HL-60/S4 treated with phorbol 12-myristate 13-acetate at 8.2 ng/mL for 4 days and 3 days (cell line): ENCODE measurements around the gene TRIO.

ENCODE experiments used
- in situ Hi-C: fragments of 300-500 bp; cut with MboI; formaldehyde crosslinking; loops from 2 replicates; pipeline ENCODE4 v1.15.0; 2022; ENCODE audit warnings: low sequenced_read_pairs

TRIO gene

DNA sequence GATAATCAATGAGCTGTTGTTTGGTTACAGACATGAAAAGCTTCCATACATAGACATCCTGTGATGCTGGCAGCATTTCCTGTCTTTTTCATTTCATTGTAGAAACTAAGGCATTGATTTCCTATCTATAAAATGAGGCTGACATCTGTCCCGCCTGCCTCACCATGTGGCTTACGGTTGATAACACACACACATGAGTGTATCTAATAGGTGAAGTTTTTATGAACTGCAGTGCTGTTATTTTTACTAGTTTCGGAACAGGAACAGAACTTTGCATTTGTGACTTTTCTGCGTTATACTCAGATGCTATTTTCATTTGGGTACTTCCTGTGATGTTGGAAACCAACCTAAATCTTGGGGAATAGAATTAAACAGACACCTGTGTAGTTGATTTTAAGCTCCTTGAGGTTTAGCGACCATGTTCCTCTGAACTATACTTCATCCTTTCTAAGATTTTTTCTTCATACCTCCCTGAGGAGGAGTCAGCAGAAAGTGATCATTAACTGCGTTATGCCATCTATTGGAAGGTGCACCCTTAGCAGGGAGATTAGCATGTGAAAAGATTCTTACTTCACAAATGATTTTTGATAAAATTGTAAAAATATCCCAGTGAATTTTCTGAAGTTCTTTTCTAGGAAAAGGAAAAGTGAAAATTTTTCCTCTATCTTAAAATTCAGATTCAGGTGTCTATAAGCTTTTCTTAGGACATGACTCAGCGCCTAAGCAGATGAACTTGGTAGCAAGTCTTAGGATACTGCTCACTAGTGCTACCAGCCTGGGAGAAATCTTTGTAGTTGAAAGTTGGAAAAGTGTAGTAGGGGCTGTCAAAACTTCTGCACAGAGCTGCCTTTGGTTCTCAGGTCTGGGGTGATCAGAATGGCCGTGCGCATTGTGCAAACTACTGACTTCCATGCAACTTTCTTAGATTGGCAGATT lies 134.5 kb downstream of the TRIO start:
- in situ Hi-C loops = no loop called here

- in situ Hi-C loops = no loop called here
Measured at GRCh38 chr5:14280294-14280854, 137.2 kb downstream of the TRIO start.

- in situ Hi-C loops = no loop called here
Measured at GRCh38 chr5:14281746-14282181, 138.6 kb downstream of the TRIO start.

DNA sequence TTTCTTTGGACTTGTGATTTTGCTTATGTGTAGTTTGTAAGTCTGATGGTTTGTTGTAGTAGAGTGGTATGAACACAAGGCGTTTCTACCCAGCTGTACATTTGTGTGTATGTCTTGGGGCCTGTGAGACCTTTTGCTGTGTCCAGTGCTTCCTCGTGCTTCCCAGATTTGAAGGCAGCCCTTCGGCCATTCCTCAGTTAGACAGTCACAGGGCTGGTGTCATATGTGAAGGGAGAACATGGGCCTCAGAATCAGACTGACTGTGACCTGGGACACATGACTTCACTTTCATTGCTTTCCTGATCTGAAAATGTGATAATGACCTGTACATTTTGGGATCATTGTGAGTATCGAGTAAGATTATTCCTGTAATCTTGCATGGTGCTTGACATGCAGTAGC lies 140.0 kb downstream of the TRIO start:
- in situ Hi-C loops = no loop called here

- in situ Hi-C loops = no loop called here
Measured at GRCh38 chr5:14284392-14285148, 141.4 kb downstream of the TRIO start.

GRCh38 chr5:14286007-14286406 lies 142.9 kb downstream of the TRIO start:
- in situ Hi-C loops = no loop called here

- in situ Hi-C loops = no loop called here
Measured at GRCh38 chr5:14286574-14287421, 143.7 kb downstream of the TRIO start.

- in situ Hi-C loops = no loop called here
Measured at GRCh38 chr5:14292766-14293658, 149.9 kb downstream of the TRIO start.

GRCh38 chr5:14295610-14296009 lies 152.5 kb downstream of the TRIO start:
- in situ Hi-C loops = no loop called here

- in situ Hi-C loops = no loop called here
Measured at GRCh38 chr5:14296533-14297331, 153.6 kb downstream of the TRIO start.

DNA sequence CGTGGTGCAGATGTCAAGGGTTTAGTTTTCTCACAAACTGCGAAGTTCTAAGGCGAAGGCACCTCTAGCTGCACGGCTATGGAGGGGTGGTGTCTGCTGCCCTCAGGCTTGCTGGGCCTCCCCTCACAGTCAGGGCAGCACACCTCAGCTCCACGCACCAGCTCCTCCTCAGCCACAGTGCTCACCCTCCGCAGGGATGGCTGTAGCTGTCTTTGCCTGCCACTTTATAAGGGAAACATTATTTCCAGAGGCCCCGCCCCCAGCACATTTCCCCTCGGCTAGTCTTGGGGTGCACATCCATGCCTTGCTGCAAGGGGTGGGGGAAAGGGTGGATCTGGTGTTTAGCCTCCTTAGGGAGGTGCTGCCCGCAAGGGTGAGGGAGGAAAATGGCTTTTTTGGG lies 154.6 kb downstream of the TRIO start:
- in situ Hi-C loops = no loop called here

- in situ Hi-C loops = no loop called here
Measured at GRCh38 chr5:14298126-14298847, 155.1 kb downstream of the TRIO start.

- in situ Hi-C loops = no loop called here
Measured at GRCh38 chr5:14299666-14300065, 156.5 kb downstream of the TRIO start.

DNA sequence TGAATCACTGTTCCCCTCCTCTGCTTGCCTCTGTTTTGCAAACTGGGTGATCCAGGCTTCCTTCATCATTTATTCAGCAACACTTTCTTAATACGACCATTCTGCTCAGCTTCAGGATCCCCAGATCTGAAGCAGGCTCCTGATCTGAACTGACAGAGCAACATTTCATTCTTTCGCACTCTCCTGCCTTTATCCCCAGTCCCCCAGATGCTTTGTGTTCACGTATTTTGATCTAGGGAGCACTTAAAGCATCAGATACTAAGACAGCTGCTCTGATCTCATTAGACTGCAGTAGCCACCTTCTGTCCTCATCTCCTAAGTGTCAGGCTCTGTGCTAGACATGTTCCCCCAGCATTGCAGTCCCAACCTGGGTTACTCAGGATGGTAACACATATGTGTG lies 158.0 kb downstream of the TRIO start:
- in situ Hi-C loops = no loop called here

DNA sequence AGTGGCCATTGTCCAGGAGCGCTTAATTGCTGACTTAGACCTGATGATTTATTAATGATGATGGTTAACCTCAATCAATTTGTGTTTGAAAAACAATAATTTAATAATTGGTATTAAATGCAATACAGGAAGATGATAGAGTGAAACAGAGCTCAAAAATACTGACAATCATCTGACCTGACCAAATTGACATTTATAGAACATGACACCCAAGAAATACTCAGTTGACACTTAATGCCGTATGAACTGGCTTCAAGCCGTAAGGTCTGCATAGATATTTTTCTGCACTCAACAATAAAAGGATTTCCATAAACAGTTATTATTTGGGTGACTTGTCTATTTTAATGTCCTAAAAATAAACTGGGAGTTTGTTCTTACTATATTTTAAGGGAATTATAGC lies 159.2 kb downstream of the TRIO start:
- in situ Hi-C loops = no loop called here

- in situ Hi-C loops = no loop called here
Measured at GRCh38 chr5:14305045-14305444, 161.9 kb downstream of the TRIO start.

GRCh38 chr5:14306329-14306815 lies 163.2 kb downstream of the TRIO start:
- in situ Hi-C loops = no loop called here
